H9 (cell line): ENCODE results near the gene SF3B3. TPM values are rescaled to one million over a fixed set of nuclear protein-coding genes. Genes with fewer than 3 reads are reported as not detected.

Experiments
- DNase-seq: peaks from one replicate; pipeline ENCODE4 v3.0.0-alpha.2; 2017
- H2AFZ ChIP-seq: one replicate; pipeline ENCODE4 v1.6.1; 2013; ENCODE audit warnings: mild to moderate bottlenecking, low read length, control low read depth, moderate library complexity
- H2AK5ac ChIP-seq: 2 replicates; pipeline ENCODE4 v1.6.1; 2013; ENCODE audit warnings: low read length, control low read depth, mixed read lengths; ENCODE audit not compliant: insufficient read length
- H2BK120ac ChIP-seq: one replicate; pipeline ENCODE4 v1.6.1; 2013; ENCODE audit warnings: low read depth, mild to moderate bottlenecking, low read length, control low read depth, inconsistent platforms; ENCODE audit not compliant: poor library complexity, severe bottlenecking
- H2BK12ac ChIP-seq: 2 replicates; pipeline ENCODE4 v1.6.1; 2013; ENCODE audit warnings: low read length, control low read depth, mixed read lengths, low read depth; ENCODE audit not compliant: insufficient read length
- H2BK15ac ChIP-seq: 2 replicates; pipeline ENCODE4 v1.6.1; 2013; ENCODE audit warnings: low read depth, low read length, control low read depth
- H2BK20ac ChIP-seq: one replicate; pipeline ENCODE4 v1.6.1; 2013; ENCODE audit warnings: low read depth, mild to moderate bottlenecking, low read length, control low read depth, inconsistent platforms; ENCODE audit not compliant: poor library complexity, severe bottlenecking
- H2BK5ac ChIP-seq: 2 replicates; pipeline ENCODE4 v1.6.1; 2013; ENCODE audit warnings: low read length, control low read depth, mixed read lengths; ENCODE audit not compliant: insufficient read length
- H3K14ac ChIP-seq: 2 replicates; pipeline ENCODE4 v1.6.1; 2013; ENCODE audit warnings: low read length, control low read depth; ENCODE audit not compliant: insufficient read depth
- H3K18ac ChIP-seq: 2 replicates; pipeline ENCODE4 v1.6.1; 2013; ENCODE audit warnings: low read depth, mild to moderate bottlenecking, mixed read lengths, low read length, control low read depth; ENCODE audit not compliant: insufficient read length
- H3K23ac ChIP-seq: 2 replicates; pipeline ENCODE4 v1.6.1; 2013; ENCODE audit warnings: low read length, control low read depth, mixed read lengths, low read depth; ENCODE audit not compliant: insufficient read length
- H3K23me2 ChIP-seq: 2 replicates; pipeline ENCODE4 v1.6.1; 2013; ENCODE audit warnings: low read depth, mild to moderate bottlenecking, mixed read lengths, low read length, control low read depth; ENCODE audit not compliant: insufficient read length, poor library complexity, severe bottlenecking
- H3K27ac ChIP-seq: 2 replicates; pipeline ENCODE4 v1.5.1; 2013; ENCODE audit warnings: low read length, control low read depth, mixed read lengths, low read depth; ENCODE audit not compliant: insufficient read length
- H3K27me3 ChIP-seq: 2 replicates; pipeline ENCODE4 v1.6.1; 2013; ENCODE audit warnings: low read length, control low read depth, inconsistent platforms; ENCODE audit not compliant: insufficient read depth
- H3K4ac ChIP-seq: 2 replicates; pipeline ENCODE4 v1.6.1; 2013; ENCODE audit warnings: low read depth, mild to moderate bottlenecking, control low read depth, inconsistent platforms, low read length, moderate library complexity
- H3K4me1 ChIP-seq: 2 replicates; pipeline ENCODE4 v1.6.1; 2013; ENCODE audit warnings: low read length, control low read depth, inconsistent platforms; ENCODE audit not compliant: insufficient read depth
- H3K4me2 ChIP-seq: 2 replicates; pipeline ENCODE4 v1.6.1; 2013; ENCODE audit warnings: low read length, control low read depth, mixed read lengths; ENCODE audit not compliant: insufficient read length, insufficient read depth
- H3K56ac ChIP-seq: 2 replicates; pipeline ENCODE4 v1.6.1; 2013; ENCODE audit warnings: low read depth, mild to moderate bottlenecking, mixed read lengths, low read length, control low read depth; ENCODE audit not compliant: insufficient read length
- H3K79me1 ChIP-seq: 2 replicates; pipeline ENCODE4 v1.6.1; 2013; ENCODE audit warnings: low read depth, mild to moderate bottlenecking, moderate library complexity, low read length, control low read depth, inconsistent platforms; ENCODE audit not compliant: insufficient read depth, poor library complexity, severe bottlenecking
- H3K79me2 ChIP-seq: 2 replicates; pipeline ENCODE4 v1.6.1; 2013; ENCODE audit warnings: low read length, control low read depth, inconsistent platforms; ENCODE audit not compliant: insufficient read depth
- H3K9ac ChIP-seq: 2 replicates; pipeline ENCODE4 v1.6.1; 2013; ENCODE audit warnings: low read length, control low read depth, mixed read lengths; ENCODE audit not compliant: insufficient read length; ENCODE audit errors: extremely low read depth
- H3K9me3 ChIP-seq: one replicate; pipeline ENCODE4 v1.6.1; 2013; ENCODE audit warnings: low read depth, low read length, inconsistent platforms; ENCODE audit not compliant: control insufficient read depth
- H3T11ph ChIP-seq: one replicate; pipeline ENCODE4 v1.6.1; 2013; ENCODE audit warnings: mild to moderate bottlenecking, low read length, control low read depth, inconsistent platforms
- H4K20me1 ChIP-seq: one replicate; pipeline ENCODE4 v1.6.1; 2013; ENCODE audit not compliant: control insufficient read depth, insufficient read length, insufficient read depth
- H4K5ac ChIP-seq: 2 replicates; pipeline ENCODE4 v1.6.1; 2013; ENCODE audit warnings: low read depth, mild to moderate bottlenecking, mixed read lengths, low read length, control low read depth; ENCODE audit not compliant: insufficient read length
- H4K8ac ChIP-seq: replicated peaks from 2 replicates; pipeline ENCODE4 v1.6.1; 2013; ENCODE audit warnings: low read length, control low read depth, mixed read lengths, low read depth; ENCODE audit not compliant: insufficient read length
- H4K91ac ChIP-seq: 2 replicates; pipeline ENCODE4 v1.6.1; 2013; ENCODE audit warnings: low read depth, mild to moderate bottlenecking, moderate library complexity, mixed read lengths, low read length, control low read depth; ENCODE audit not compliant: insufficient read length
- H3K27ac Mint-ChIP-seq, 3 experiments: 2 replicates in 2 of 3; 3 replicates in 1 of 3; pipeline ENCODE4 v1.8.0; 2020 to 2021; ENCODE audit warnings: mixed read lengths in 3 of 3, mild to moderate bottlenecking in 1 of 3, moderate library complexity in 1 of 3
- H3K27me3 Mint-ChIP-seq: 2 replicates; pipeline ENCODE4 v1.8.0; 2021; ENCODE audit warnings: low read depth, mild to moderate bottlenecking, moderate library complexity, mixed read lengths
- H3K36me3 Mint-ChIP-seq, 3 experiments: 2 replicates in 2 of 3; 3 replicates in 1 of 3; pipeline ENCODE4 v1.8.0; 2020 to 2021; ENCODE audit warnings: low read depth in 3 of 3, mixed read lengths in 3 of 3; ENCODE audit not compliant: insufficient read depth in 1 of 3
- H3K4me1 Mint-ChIP-seq, 2 experiments: 2 replicates each; pipeline ENCODE4 v1.8.0; 2020; ENCODE audit warnings: mixed read lengths in 2 of 2
- H3K4me3 Mint-ChIP-seq, 2 experiments: 2 replicates in 1 of 2; 3 replicates in 1 of 2; pipeline ENCODE4 v1.8.0; 2020 to 2021; ENCODE audit warnings: mild to moderate bottlenecking in 2 of 2, mixed read lengths in 2 of 2, moderate library complexity in 1 of 2
- H3K9me3 Mint-ChIP-seq, 2 experiments: 2 replicates in 1 of 2; 3 replicates in 1 of 2; pipeline ENCODE4 v1.8.0; 2020; ENCODE audit warnings: mild to moderate bottlenecking in 2 of 2, mixed read lengths in 2 of 2, moderate library complexity in 1 of 2
- CTCF ChIP-seq: fragments of 200-600 bp; sonication (generic); conservative IDR thresholded peaks from 3 replicates; pipeline ENCODE4 v1.8.0; 2021; ENCODE audit warnings: antibody characterized with exemption, mild to moderate bottlenecking
- WGBS: extraction: QIAGEN DNeasy Blood & Tissue Kit; methylation state at CpG from one replicate; pipeline ENCODE4 v1.1.7; 2013; ENCODE audit warnings: missing lambda C conversion rate, low lambda C conversion rate, mixed read lengths; ENCODE audit not compliant: insufficient read length; ENCODE audit errors: extremely low coverage; 5-methylcytosine and 5-hydroxymethylcytosine counted together
- total RNA-seq: library from RNA; stranded (reverse); gene quantifications from 2 replicates; pipeline ENCODE4 v1.2.1, GENCODE V29; 2021

SF3B3 gene
- total RNA-seq, 1 experiment from 2014 or later, result 493 TPM

- H3K27me3 Mint-ChIP-seq, result no peaks in the 10 kb centered on the region
- DNase-seq, result no peak
- no peak overlapping the region for H3K4ac ChIP-seq
- no peak overlapping the region for H2AFZ ChIP-seq
- H3K4me2 ChIP-seq, result no peak overlapping the region
- H2BK120ac ChIP-seq, result no peak overlapping the region
- H3K4me1 Mint-ChIP-seq, result no peaks in the 10 kb centered on the region
- H3K56ac ChIP-seq, result no peak overlapping the region
- H4K20me1 ChIP-seq, result no peaks in the 10 kb centered on the region
- H3K27ac Mint-ChIP-seq, result no peak overlapping the region
- H3K4me3 Mint-ChIP-seq, result no peak overlapping the region
- H3T11ph ChIP-seq, result no peak overlapping the region
- H3K23ac ChIP-seq, result no peak overlapping the region
- no peaks in the 10 kb centered on the region for H3K27me3 ChIP-seq
- H3K9me3 Mint-ChIP-seq, result no peaks in the 10 kb centered on the region
- no peak overlapping the region for H4K8ac ChIP-seq
- no CpG with 5 or more reads among the region's 6 CpGs for WGBS
- no peak overlapping the region for H3K18ac ChIP-seq
- H2BK12ac ChIP-seq, result no peak overlapping the region
- no peak overlapping the region for H2AK5ac ChIP-seq
- no peaks in the 10 kb centered on the region for H3K23me2 ChIP-seq
- no peak overlapping the region for H3K14ac ChIP-seq
- H3K36me3 Mint-ChIP-seq, result peaks cover 0 to 52% (median 41%) of the 10 kb centered on the region in 3 experiments; a peak in 6 of 7 replicates
- H4K5ac ChIP-seq, result no peak overlapping the region
- no peak overlapping the region for H2BK15ac ChIP-seq
- H3K4me1 ChIP-seq, result no peaks in the 10 kb centered on the region
- H3K79me1 ChIP-seq, result no peaks in the 10 kb centered on the region
- H2BK20ac ChIP-seq, result no peak overlapping the region
- no peak overlapping the region for H4K91ac ChIP-seq
- H3K79me2 ChIP-seq, result no peaks in the 10 kb centered on the region
- no peak overlapping the region for H3K9ac ChIP-seq
- no peak overlapping the region for H3K27ac ChIP-seq
- no peak overlapping the region for H2BK5ac ChIP-seq
- TF ChIP-seq CTCF, result no peak
- H3K9me3 ChIP-seq, result no peaks in the 10 kb centered on the region
Measured at GRCh38 chr16:70496513-70496912, 27.1 kb upstream of the SF3B3 start.
